Measurements from ENCODE around the gene PDP2. TPM values are rescaled to one million over a fixed set of nuclear protein-coding genes. Genes with fewer than 3 reads are reported as not detected.

Gene PDP2
- total and polyA plus RNA-seq, 9 of the 15 experiments (the other 6 are each of a cell fraction or from before 2014, with no cell fraction given) = 2.5 to 24.3 (median 7.2) TPM

- TF ChIP-seq RFX5 (IDR thresholded peaks at IDR 0.05; ENCODE audit: low read depth, low read length) = no peak
- peak; percentile 20; the same call in 1 of the 2 replicates for TF ChIP-seq ZBTB7A (IDR thresholded peaks at IDR 0.05; ENCODE audit: borderline replicate concordance, control insufficient read depth, low read depth, low read length)
- TF ChIP-seq CHD4 (IDR thresholded peaks at IDR 0.05; ENCODE audit: insufficient read depth, insufficient replicate concordance, low read depth, low read length, poor library complexity, severe bottlenecking) = no peak
- no peak for TF ChIP-seq ID3 (CRISPR knock-in tag; IDR thresholded peaks at IDR 0.05)
- peak; percentile 19; the same call in 1 of the 2 replicates for TF ChIP-seq ID3 (tag; IDR thresholded peaks at IDR 0.05)
- no peak for TF ChIP-seq RFX7 (CRISPR knock-in tag; IDR thresholded peaks at IDR 0.05)
- TF ChIP-seq JUNB (CRISPR knock-in tag; conservative IDR thresholded peaks at IDR 0.05) = no peak
- TF ChIP-seq ZBTB34 (CRISPR knock-in tag; IDR thresholded peaks at IDR 0.05) = no peak
- TF ChIP-seq NFRKB (IDR thresholded peaks at IDR 0.05; ENCODE audit: low read depth) = no peak
- peak; percentile 77 for TF ChIP-seq REST (IDR thresholded peaks at IDR 0.05; ENCODE audit: borderline replicate concordance)
- no peak for TF ChIP-seq REST (CRISPR knock-in tag; IDR thresholded peaks at IDR 0.05; ENCODE audit: low read depth)
- TF ChIP-seq PHF8 (IDR thresholded peaks at IDR 0.05; ENCODE audit: borderline replicate concordance, low read length) = no peak
- TF ChIP-seq ZNF217 (CRISPR knock-in tag; IDR thresholded peaks at IDR 0.05) = no peak
- TF ChIP-seq KAT7 (CRISPR knock-in tag; IDR thresholded peaks at IDR 0.05; ENCODE audit: borderline replicate concordance) = no peak
Observed at GRCh38 chr16:66900721-66901441, 20.6 kb downstream of the PDP2 start (continued).

All from K562 (cell line).